Panc1 (cell line): Measurements from ENCODE around the gene PDZK1IP1. TPM values are rescaled to one million over a fixed set of nuclear protein-coding genes. Genes with fewer than 3 reads are reported as not detected.

Source experiments
- ATAC-seq: fragments of 200-7000 bp; cut with Tn5 transposase; 2 replicates; pipeline ENCODE4 v1.9.1; 2020; ENCODE audit warnings: mild to moderate bottlenecking, moderate library complexity
- BruUV-seq: library from RNA; stranded (reverse); fragments of 400-500 nt; replicated peaks from 2 replicates; lab custom pipeline; 2021; lab: Mats Ljungman, UMichigan
- CTCF ChIA-PET: fragments of 300-600 bp; sonication (Branson Sonifier 250); formaldehyde crosslinking; loops from one replicate; lab custom pipeline; 2022; ENCODE audit warnings: antibody characterized with exemption; lab: Charles Lee
- POLR2A ChIA-PET: fragments of 300-600 bp; sonication (Branson Sonifier 250); formaldehyde crosslinking; loops from one replicate; lab custom pipeline; 2022; ENCODE audit warnings: antibody characterized with exemption; lab: Charles Lee
- DNase-seq: peaks from one replicate; pipeline ENCODE4 v3.0.0-alpha.2; 2010; ENCODE audit warnings: low read depth, low spot score
- H3K27ac ChIP-seq: 2 replicates; pipeline ENCODE4 v1.5.1; 2011; ENCODE audit warnings: mild to moderate bottlenecking, low read length, inconsistent platforms
- H3K27me3 ChIP-seq: fragments of 200-500 bp; sonication (Bioruptor generic); 2 replicates; pipeline ENCODE4 v1.6.0; 2014; ENCODE audit warnings: low read length, inconsistent platforms; ENCODE audit not compliant: control insufficient read depth, insufficient read depth
- H3K36me3 ChIP-seq: fragments of 200-500 bp; sonication (Bioruptor generic); 2 replicates; pipeline ENCODE4 v1.5.1; 2014; ENCODE audit warnings: inconsistent platforms, mild to moderate bottlenecking, low read length, moderate library complexity; ENCODE audit not compliant: control insufficient read depth, insufficient read depth
- H3K4me1 ChIP-seq: 2 replicates; pipeline ENCODE4 v1.5.1; 2011; ENCODE audit warnings: inconsistent platforms, mild to moderate bottlenecking, low read length, moderate library complexity; ENCODE audit not compliant: control insufficient read depth, insufficient read depth
- H3K4me3 ChIP-seq, 2 experiments: 2 replicates each; pipeline ENCODE4 v1.5.1; 2011 to 2012; ENCODE audit warnings: low read depth in 2 of 2, low read length in 2 of 2, mild to moderate bottlenecking in 2 of 2, inconsistent platforms in 1 of 2, moderate library complexity in 1 of 2
- H3K9me3 ChIP-seq: fragments of 200-500 bp; sonication (Bioruptor generic); 2 replicates; pipeline ENCODE4 v1.5.1; 2014; ENCODE audit warnings: low read depth, mild to moderate bottlenecking, inconsistent platforms, low read length, moderate library complexity; ENCODE audit not compliant: control insufficient read depth, insufficient read depth
- CTCF ChIP-seq: fragments of 450-650 bp; IDR thresholded peaks from 2 replicates; pipeline ENCODE4 v1.5.1; 2017; ENCODE audit warnings: mild to moderate bottlenecking
- POLR2AphosphoS5 ChIP-seq: IDR thresholded peaks from 2 replicates; pipeline ENCODE4 v1.6.1; 2012; ENCODE audit warnings: mild to moderate bottlenecking, low read depth, low read length, moderate library complexity
- REST ChIP-seq, 2 experiments: IDR thresholded peaks; 2 replicates each; pipeline ENCODE4 v1.6.1; 2011 to 2012; ENCODE audit warnings: low read depth in 2 of 2, control low read depth in 1 of 2, low read length in 1 of 2, mild to moderate bottlenecking in 1 of 2, moderate library complexity in 1 of 2; ENCODE audit not compliant: insufficient read depth in 1 of 2
- SIN3A ChIP-seq: IDR thresholded peaks from 2 replicates; pipeline ENCODE4 v1.6.1; 2012; ENCODE audit warnings: low read depth, mild to moderate bottlenecking, low read length, moderate library complexity, borderline replicate concordance; ENCODE audit not compliant: insufficient read depth
- TCF7L2 ChIP-seq: IDR thresholded peaks from 2 replicates; pipeline ENCODE4 v1.6.1; 2011; ENCODE audit warnings: mild to moderate bottlenecking, low read depth, low read length, inconsistent platforms
- in situ Hi-C: cut with HindIII; loops from 2 replicates; pipeline ENCODE4 v1.10.0; 2016; ENCODE audit warnings: low sequenced_read_pairs, low pct_unique_long_range_greater_than_20kb
- intact Hi-C: fragments of 100-400 bp; cut with micrococcal nuclease; formaldehyde crosslinking; loops from one replicate; pipeline ENCODE4 v1.10.0; 2022; ENCODE audit not compliant: unreplicated experiment
- total RNA-seq: library from RNA; stranded (reverse); gene quantifications from one replicate; pipeline ENCODE4 v1.2.1, GENCODE V29; 2021; ENCODE audit not compliant: unreplicated experiment

PDZK1IP1 gene
- total RNA-seq, 1 experiment from 2014 or later: not detected

- Histone ChIP-seq H3K4me3 (no peak overlapping the region), H3K27ac (no peak overlapping the region), H3K27me3 (peaks cover 10% of the 10 kb centered on the region), H3K36me3 (no peaks in the 10 kb centered on the region), H3K4me1 (no peaks in the 10 kb centered on the region), H3K9me3 (no peaks in the 10 kb centered on the region)
- DNase-seq: no peak
- ChIA-PET POLR2A (interaction anchor here (0.7 kb wide), 1 partner anchor 1423 kb away, joined by 5 read pairs; no protein-coding TSS in a partner anchor), CTCF (no interaction called here)
- no peak for ATAC-seq
- no peak for TF ChIP-seq POLR2AphosphoS5
- TF ChIP-seq SIN3A: no peak
- TF ChIP-seq TCF7L2: no peak
- TF ChIP-seq CTCF: no peak
- TF ChIP-seq REST (IDR thresholded peaks at IDR 0.05; ENCODE audit: insufficient read depth in 1 of 2, low read depth in 2 of 2, low read length in 1 of 2): no peak
- in situ Hi-C loops (no loop called here), intact Hi-C loops (no loop called here)
- BruUV-seq: no TSS peak
Observed at GRCh38 chr1:47233186-47233585, 43.4 kb upstream of the PDZK1IP1 start.

- ChIA-PET CTCF (no interaction called here), POLR2A (no interaction called here)
- ATAC-seq (no peak), DNase-seq (no peak)
- Histone ChIP-seq H3K36me3 (no peaks in the 10 kb centered on the region), H3K4me3 (no peak within 1 kb of the TSS), H3K27ac (no peak within 1 kb of the TSS), H3K4me1 (no peaks in the 10 kb centered on the region), H3K9me3 (no peaks in the 10 kb centered on the region), H3K27me3 (peaks cover 10% of the 10 kb centered on the region)
- TF ChIP-seq POLR2AphosphoS5 (no peak), REST (IDR thresholded peaks at IDR 0.05; ENCODE audit: insufficient read depth in 1 of 2, low read depth in 2 of 2, low read length in 1 of 2) (no peak), CTCF (no peak)
- BruUV-seq: no TSS peak
- in situ Hi-C loops: no loop called here
- intact Hi-C loops: no loop called here
Observed at GRCh38 chr1:47232187-47232874, 42.5 kb upstream of the PDZK1IP1 start, which contains the start of gene TAL1. Gene TAL1, minus strand, starts transcription at chr1:47232225. Its CDS starts 6,337 bp downstream, at chr1:47225888.
